K562 (cell line): Measurements from ENCODE around the gene PKDREJ.

ENCODE experiments used
- CREB1 ChIP-seq, 2 experiments: sonication (generic) in 1 of 2; formaldehyde crosslinking in 1 of 2; IDR thresholded peaks; 2 replicates each; pipeline versions ENCODE4 v1.6.1 to v1.8.0; 2012 to 2022; ENCODE audit warnings: inconsistent platforms in 1 of 2, mild to moderate bottlenecking in 1 of 2, missing genetic modification reagents in 1 of 2, moderate library complexity in 1 of 2
- ERF ChIP-seq: fragments of 450-650 bp; formaldehyde crosslinking; IDR thresholded peaks from 2 replicates; pipeline ENCODE4 v1.4.0; 2020; ENCODE audit warnings: mild to moderate bottlenecking, mixed read lengths
- POLR2A ChIP-seq: fragments of 450-650 bp; conservative IDR thresholded peaks from 2 replicates; pipeline ENCODE4 v1.6.1; 2016
- RBFOX2 ChIP-seq: fragments of 200-400 bp; formaldehyde crosslinking; IDR thresholded peaks from 2 replicates; pipeline ENCODE4 v1.6.1; 2017; ENCODE audit warnings: low read depth, mild to moderate bottlenecking, low read length, moderate library complexity
- RCOR1 ChIP-seq, 2 experiments: IDR thresholded peaks; 2 replicates each; pipeline ENCODE4 v1.6.1; 2012; ENCODE audit warnings: low read depth in 2 of 2, low read length in 2 of 2, borderline replicate concordance in 1 of 2, improper control_type of control experiment in 1 of 2
- SPI1 ChIP-seq: IDR thresholded peaks from 2 replicates; pipeline ENCODE4 v1.6.1; 2011; ENCODE audit warnings: low read depth, low read length, control low read depth, borderline replicate concordance
- STAG1 ChIP-seq: sonication (generic); formaldehyde crosslinking; IDR thresholded peaks from 2 replicates; pipeline ENCODE4 v1.5.0; 2020; ENCODE audit warnings: missing genetic modification reagents, borderline replicate concordance
- TAF9B ChIP-seq: fragments of 450-650 bp; IDR thresholded peaks from 2 replicates; pipeline ENCODE4 v1.6.1; 2018; ENCODE audit warnings: mild to moderate bottlenecking; ENCODE audit not compliant: partially characterized antibody
- U2AF1 ChIP-seq: fragments of 200-400 bp; formaldehyde crosslinking; optimal IDR thresholded peaks from 2 replicates; pipeline ENCODE3; 2017; ENCODE audit warnings: mild to moderate bottlenecking, low read depth, low read length, moderate library complexity
- TF ChIP-seq, protein P1 (sequence below), 3 experiments: IDR thresholded peaks in 2 of 3; conservative IDR thresholded peaks in 1 of 3; 2 replicates each; pipeline ENCODE4 v1.5.1; 2011 to 2012; ENCODE audit warnings: low read length in 3 of 3, mild to moderate bottlenecking in 3 of 3, control low read depth in 2 of 3, improper control_type of control experiment in 1 of 3, inconsistent platforms in 1 of 3, low read depth in 1 of 3, mixed read lengths in 1 of 3, moderate library complexity in 1 of 3; ENCODE audit not compliant: insufficient read depth in 2 of 3
- TF ChIP-seq, protein P2 (sequence below): fragments of 250-450 bp; sonication (Bioruptor Pico); IDR thresholded peaks from 2 replicates; pipeline ENCODE4 v1.4.0; 2020; ENCODE audit warnings: mild to moderate bottlenecking, moderate library complexity
- TF ChIP-seq, protein P3 (sequence below): sonication (generic); formaldehyde crosslinking; IDR thresholded peaks from 2 replicates; pipeline ENCODE4 v1.8.0; 2022; ENCODE audit warnings: missing genetic modification reagents, mild to moderate bottlenecking, borderline replicate concordance

DNA sequence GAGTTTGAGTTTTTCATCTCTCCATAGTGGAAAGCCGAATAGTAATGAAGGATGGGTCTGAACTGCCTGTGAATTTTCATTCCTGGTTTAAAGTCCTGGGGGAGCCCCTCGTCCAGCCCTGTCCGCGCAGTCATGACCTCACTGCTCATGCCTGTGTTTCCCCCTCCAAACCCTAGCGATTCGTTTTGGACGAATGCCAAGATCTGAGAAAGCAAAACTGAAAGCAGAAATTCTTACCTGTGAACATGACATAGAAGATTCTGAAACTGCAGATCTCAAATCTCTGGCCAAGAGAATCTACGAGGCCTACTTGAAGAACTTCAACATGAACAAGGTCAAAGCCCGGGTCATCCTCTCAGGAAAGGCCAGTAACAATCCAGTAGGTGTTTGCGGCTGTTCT, 43.5 kb downstream of the PKDREJ start:
- TF ChIP-seq U2AF1 (no peak), STAG1 (CRISPR knock-in tag) (no peak), CREB1 (IDR thresholded peaks at IDR 0.05) (no peak), CREB1 (CRISPR knock-in tag; IDR thresholded peaks at IDR 0.05) (no peak), ERF (no peak), RBFOX2 (no peak), TAF9B (no peak), SPI1 (no peak), POLR2A (no peak), RCOR1 (IDR thresholded peaks at IDR 0.05; ENCODE audit: borderline replicate concordance in 1 of 2, low read depth in 2 of 2, low read length in 2 of 2) (no peak)
- TF ChIP-seq, protein P1, sequence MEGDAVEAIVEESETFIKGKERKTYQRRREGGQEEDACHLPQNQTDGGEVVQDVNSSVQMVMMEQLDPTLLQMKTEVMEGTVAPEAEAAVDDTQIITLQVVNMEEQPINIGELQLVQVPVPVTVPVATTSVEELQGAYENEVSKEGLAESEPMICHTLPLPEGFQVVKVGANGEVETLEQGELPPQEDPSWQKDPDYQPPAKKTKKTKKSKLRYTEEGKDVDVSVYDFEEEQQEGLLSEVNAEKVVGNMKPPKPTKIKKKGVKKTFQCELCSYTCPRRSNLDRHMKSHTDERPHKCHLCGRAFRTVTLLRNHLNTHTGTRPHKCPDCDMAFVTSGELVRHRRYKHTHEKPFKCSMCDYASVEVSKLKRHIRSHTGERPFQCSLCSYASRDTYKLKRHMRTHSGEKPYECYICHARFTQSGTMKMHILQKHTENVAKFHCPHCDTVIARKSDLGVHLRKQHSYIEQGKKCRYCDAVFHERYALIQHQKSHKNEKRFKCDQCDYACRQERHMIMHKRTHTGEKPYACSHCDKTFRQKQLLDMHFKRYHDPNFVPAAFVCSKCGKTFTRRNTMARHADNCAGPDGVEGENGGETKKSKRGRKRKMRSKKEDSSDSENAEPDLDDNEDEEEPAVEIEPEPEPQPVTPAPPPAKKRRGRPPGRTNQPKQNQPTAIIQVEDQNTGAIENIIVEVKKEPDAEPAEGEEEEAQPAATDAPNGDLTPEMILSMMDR (IDR thresholded peaks at IDR 0.05 in 2 of 3, conservative IDR thresholded peaks at IDR 0.05 in 1 of 3; ENCODE audit: insufficient read depth in 2 of 3, low read depth in 1 of 3, low read length in 3 of 3) = no peak
- TF ChIP-seq, protein P2, sequence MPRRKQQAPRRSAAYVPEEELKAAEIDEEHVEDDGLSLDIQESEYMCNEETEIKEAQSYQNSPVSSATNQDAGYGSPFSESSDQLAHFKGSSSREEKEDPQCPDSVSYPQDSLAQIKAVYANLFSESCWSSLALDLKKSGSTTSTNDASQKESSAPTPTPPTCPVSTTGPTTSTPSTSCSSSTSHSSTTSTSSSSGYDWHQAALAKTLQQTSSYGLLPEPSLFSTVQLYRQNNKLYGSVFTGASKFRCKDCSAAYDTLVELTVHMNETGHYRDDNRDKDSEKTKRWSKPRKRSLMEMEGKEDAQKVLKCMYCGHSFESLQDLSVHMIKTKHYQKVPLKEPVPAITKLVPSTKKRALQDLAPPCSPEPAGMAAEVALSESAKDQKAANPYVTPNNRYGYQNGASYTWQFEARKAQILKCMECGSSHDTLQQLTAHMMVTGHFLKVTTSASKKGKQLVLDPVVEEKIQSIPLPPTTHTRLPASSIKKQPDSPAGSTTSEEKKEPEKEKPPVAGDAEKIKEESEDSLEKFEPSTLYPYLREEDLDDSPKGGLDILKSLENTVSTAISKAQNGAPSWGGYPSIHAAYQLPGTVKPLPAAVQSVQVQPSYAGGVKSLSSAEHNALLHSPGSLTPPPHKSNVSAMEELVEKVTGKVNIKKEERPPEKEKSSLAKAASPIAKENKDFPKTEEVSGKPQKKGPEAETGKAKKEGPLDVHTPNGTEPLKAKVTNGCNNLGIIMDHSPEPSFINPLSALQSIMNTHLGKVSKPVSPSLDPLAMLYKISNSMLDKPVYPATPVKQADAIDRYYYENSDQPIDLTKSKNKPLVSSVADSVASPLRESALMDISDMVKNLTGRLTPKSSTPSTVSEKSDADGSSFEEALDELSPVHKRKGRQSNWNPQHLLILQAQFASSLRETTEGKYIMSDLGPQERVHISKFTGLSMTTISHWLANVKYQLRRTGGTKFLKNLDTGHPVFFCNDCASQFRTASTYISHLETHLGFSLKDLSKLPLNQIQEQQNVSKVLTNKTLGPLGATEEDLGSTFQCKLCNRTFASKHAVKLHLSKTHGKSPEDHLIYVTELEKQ = no peak
- TF ChIP-seq, protein P3, sequence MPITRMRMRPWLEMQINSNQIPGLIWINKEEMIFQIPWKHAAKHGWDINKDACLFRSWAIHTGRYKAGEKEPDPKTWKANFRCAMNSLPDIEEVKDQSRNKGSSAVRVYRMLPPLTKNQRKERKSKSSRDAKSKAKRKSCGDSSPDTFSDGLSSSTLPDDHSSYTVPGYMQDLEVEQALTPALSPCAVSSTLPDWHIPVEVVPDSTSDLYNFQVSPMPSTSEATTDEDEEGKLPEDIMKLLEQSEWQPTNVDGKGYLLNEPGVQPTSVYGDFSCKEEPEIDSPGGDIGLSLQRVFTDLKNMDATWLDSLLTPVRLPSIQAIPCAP (CRISPR knock-in tag) = no peak
